ENCODE results near the gene LRRN2.

The LRRN2 gene

DNA sequence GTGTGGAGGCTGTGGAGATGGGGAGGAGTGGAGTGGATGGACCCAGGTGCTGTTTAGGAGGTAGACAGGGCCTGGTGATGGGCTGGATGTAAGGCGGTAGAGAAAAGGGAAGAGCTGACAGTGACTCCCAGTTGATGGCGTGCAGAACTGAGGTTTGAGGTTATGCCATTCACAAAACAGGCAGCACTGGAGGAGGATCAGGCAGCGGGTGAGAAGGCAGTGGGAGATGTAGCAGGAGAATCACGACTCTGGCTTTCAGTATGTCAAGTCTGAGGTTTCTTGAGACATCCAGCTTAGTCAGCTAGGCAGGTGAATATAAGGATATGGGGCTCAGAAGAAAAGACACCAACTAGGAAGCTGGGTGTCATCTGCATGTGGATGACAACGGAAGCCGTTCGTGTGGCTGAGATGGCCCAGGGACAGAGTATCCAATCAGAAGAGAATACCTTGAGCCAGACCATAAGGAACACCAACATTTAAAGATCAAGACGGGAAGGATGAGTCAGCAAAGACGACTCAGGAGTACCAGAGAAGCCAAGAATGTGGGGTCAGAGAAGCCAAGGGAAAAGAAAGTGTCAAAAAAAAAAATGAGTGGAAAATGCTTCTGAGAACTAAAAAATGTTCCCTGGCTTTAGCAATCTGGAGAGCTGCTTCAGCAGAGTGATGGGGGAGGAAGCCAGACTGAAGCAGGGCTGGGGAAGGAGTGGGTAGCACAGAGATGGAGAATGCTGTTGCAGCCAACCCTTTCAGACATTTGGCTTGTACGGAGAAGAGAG, 15.2 kb downstream of the LRRN2 start:
- ChIA-PET CTCF (no interaction called here), POLR2A (no interaction called here)
- TF ChIP-seq ELF4 (IDR thresholded peaks at IDR 0.05) (no peak), ZNF384 (IDR thresholded peaks at IDR 0.05) (no peak), LEF1 (IDR thresholded peaks at IDR 0.05; ENCODE audit: borderline replicate concordance) (no peak), TARDBP (IDR thresholded peaks at IDR 0.05) (no peak), FOXA1 (IDR thresholded peaks at IDR 0.05) (no peak), BHLHE40 (IDR thresholded peaks at IDR 0.05; ENCODE audit: borderline replicate concordance) (no peak)
- DNase-seq (ENCODE audit: extremely low spot score) = no peak

DNA sequence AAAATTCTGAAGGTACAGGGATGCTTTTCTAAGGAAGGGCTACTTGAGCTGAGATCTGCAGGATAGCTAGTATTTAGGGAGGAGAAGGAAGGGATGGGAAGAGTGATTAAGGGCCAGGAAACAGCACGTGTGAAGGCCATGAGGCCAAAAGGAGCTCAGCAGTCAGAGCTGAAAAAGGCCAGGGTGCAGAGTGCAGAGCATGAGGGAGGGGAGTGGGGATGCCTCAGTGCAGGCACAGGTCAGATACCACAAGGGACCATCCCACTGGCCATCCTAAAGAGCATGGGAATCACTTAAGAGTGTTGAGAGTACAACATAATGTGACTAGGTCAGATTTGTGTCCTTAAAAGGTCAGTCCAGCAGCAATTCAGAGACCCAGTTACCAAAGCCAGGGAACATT, 16.0 kb downstream of the LRRN2 start:
- ChIA-PET POLR2A (no interaction called here), CTCF (no interaction called here)
- DNase-seq (ENCODE audit: extremely low spot score) = no peak
- TF ChIP-seq NFRKB (IDR thresholded peaks at IDR 0.05) (no peak), FOXK2 (IDR thresholded peaks at IDR 0.05) (no peak), BHLHE40 (IDR thresholded peaks at IDR 0.05; ENCODE audit: borderline replicate concordance) (no peak), CTBP1 (IDR thresholded peaks at IDR 0.05; ENCODE audit: borderline replicate concordance) (no peak), SP1 (IDR thresholded peaks at IDR 0.05) (no peak), FOXM1 (IDR thresholded peaks at IDR 0.05; ENCODE audit: borderline replicate concordance) (no peak), ELF4 (IDR thresholded peaks at IDR 0.05) (no peak), SUZ12 (IDR thresholded peaks at IDR 0.05) (no peak)
- TF ChIP-seq, protein P1, sequence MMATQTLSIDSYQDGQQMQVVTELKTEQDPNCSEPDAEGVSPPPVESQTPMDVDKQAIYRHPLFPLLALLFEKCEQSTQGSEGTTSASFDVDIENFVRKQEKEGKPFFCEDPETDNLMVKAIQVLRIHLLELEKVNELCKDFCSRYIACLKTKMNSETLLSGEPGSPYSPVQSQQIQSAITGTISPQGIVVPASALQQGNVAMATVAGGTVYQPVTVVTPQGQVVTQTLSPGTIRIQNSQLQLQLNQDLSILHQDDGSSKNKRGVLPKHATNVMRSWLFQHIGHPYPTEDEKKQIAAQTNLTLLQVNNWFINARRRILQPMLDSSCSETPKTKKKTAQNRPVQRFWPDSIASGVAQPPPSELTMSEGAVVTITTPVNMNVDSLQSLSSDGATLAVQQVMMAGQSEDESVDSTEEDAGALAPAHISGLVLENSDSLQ (IDR thresholded peaks at IDR 0.05) = no peak

- TF ChIP-seq, protein P1 (IDR thresholded peaks at IDR 0.05) = no peak
- TF ChIP-seq ELF4 (IDR thresholded peaks at IDR 0.05) = no peak
- TF ChIP-seq FOXA1 (IDR thresholded peaks at IDR 0.05) = no peak
- no peak for TF ChIP-seq FOXM1 (IDR thresholded peaks at IDR 0.05; ENCODE audit: borderline replicate concordance)
- TF ChIP-seq SP1 (IDR thresholded peaks at IDR 0.05) = no peak
- ChIA-PET POLR2A (no interaction called here), CTCF (no interaction called here)
- no peak for DNase-seq (ENCODE audit: extremely low spot score)
Measured at GRCh38 chr1:204664384-204664651, 21.2 kb downstream of the LRRN2 start.

DNA sequence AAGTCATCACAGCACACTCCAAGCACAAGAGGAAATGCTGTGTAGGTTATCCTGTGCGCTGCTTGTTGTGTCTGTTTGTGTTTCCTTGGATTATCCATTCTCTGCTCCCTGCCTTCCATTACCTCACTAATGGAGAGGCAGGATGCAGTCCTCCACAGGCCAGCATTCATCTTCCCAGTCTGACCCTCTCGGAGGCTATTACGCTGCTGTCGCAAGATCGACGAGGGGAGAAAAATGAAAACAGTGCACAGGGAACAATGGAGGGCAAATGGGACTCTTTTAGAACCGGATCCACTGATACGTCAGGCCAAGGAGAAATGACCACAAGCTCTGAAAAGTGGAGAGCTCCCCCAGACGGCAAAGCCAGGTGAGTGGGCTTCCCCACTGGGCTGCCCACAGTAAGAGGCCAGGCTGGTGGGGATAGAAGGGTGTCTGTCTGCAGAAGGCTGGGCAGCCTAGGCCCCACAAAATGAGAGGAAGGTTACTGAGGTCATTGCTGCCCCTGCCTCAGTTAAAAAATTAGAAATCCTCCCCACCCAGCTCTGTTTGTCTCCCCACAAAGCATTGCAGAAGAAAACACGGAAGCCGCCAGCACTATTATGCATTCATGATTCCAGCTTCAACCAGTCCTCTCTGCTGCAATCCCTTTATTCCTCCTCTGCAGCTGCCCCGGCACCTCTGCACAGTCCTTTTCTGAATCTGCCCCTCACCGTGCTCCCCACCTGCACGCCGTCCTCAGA, 21.7 kb downstream of the LRRN2 start:
- no peak for DNase-seq (ENCODE audit: extremely low spot score)
- CTCF ChIA-PET = no interaction called here
- TF ChIP-seq BHLHE40 (IDR thresholded peaks at IDR 0.05; ENCODE audit: borderline replicate concordance) = no peak
- POLR2A ChIA-PET = no interaction called here

GRCh38 chr1:204662530-204662929, 23.0 kb downstream of the LRRN2 start:
- ChIA-PET CTCF (no interaction called here), POLR2A (no interaction called here)
- DNase-seq (ENCODE audit: extremely low spot score) = no peak
- TF ChIP-seq TARDBP (IDR thresholded peaks at IDR 0.05) (no peak), ZNF384 (IDR thresholded peaks at IDR 0.05) (no peak), ARNT (IDR thresholded peaks at IDR 0.05) (no peak), CTBP1 (IDR thresholded peaks at IDR 0.05; ENCODE audit: borderline replicate concordance) (no peak), ELF4 (IDR thresholded peaks at IDR 0.05) (no peak), HDGF (IDR thresholded peaks at IDR 0.05; ENCODE audit: borderline replicate concordance) (no peak), FOXM1 (IDR thresholded peaks at IDR 0.05; ENCODE audit: borderline replicate concordance) (no peak), LEF1 (IDR thresholded peaks at IDR 0.05; ENCODE audit: borderline replicate concordance) (no peak), SUZ12 (IDR thresholded peaks at IDR 0.05) (no peak), BHLHE40 (IDR thresholded peaks at IDR 0.05; ENCODE audit: borderline replicate concordance) (no peak), NFRKB (IDR thresholded peaks at IDR 0.05) (no peak), FOXA1 (IDR thresholded peaks at IDR 0.05) (no peak), SP1 (IDR thresholded peaks at IDR 0.05) (no peak), FOXK2 (IDR thresholded peaks at IDR 0.05) (no peak), L3MBTL2 (conservative IDR thresholded peaks at IDR 0.05) (no peak)
- TF ChIP-seq, protein P1 (IDR thresholded peaks at IDR 0.05) = no peak

DNA sequence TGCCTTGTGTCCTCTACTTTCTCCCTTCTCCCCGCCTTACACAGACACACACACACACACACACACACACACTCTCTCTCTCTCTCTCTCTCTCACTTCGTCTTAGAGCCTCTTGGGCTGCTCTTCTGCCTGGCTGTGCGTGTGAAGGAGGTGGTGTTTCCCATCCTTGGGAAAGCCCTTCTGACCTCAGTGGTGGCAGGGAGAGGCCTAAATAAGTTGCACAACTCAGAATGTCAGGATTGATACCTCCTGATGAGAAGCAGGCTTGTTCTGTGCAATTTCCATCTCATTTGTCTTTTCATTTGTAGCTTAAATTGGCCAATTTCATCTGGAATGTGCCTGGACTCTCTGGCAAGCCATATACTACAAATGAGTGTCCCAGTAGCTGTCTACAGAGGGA, 25.0 kb downstream of the LRRN2 start:
- CTCF ChIA-PET = no interaction called here
- TF ChIP-seq FOXK2 (IDR thresholded peaks at IDR 0.05) (no peak), HDGF (IDR thresholded peaks at IDR 0.05; ENCODE audit: borderline replicate concordance) (no peak), FOXM1 (IDR thresholded peaks at IDR 0.05; ENCODE audit: borderline replicate concordance) (no peak), BHLHE40 (IDR thresholded peaks at IDR 0.05; ENCODE audit: borderline replicate concordance) (no peak), L3MBTL2 (conservative IDR thresholded peaks at IDR 0.05) (no peak), LEF1 (IDR thresholded peaks at IDR 0.05; ENCODE audit: borderline replicate concordance) (no peak), ZNF384 (IDR thresholded peaks at IDR 0.05) (no peak), SUZ12 (IDR thresholded peaks at IDR 0.05) (no peak), SP1 (IDR thresholded peaks at IDR 0.05) (no peak)
- POLR2A ChIA-PET = no interaction called here
- no peak for DNase-seq (ENCODE audit: extremely low spot score)

DNA sequence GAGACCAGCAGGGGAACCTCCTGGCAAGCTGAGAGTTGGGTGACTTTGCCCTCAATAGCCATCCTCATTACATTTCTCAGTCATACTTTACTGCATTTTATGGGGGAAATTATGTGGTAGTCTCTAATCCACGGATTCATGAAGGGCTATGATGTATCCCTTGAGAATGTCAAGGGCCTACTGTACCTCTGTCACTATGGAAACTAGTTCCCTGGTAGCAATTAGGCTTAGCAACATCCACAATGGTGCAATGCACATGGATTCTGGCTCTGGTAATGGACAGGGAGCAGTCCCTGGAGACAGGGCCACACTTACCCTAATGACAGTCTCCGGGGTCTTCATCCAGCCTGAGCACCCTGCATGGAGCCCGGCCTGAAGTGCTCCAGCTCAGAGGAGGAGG, 26.5 kb downstream of the LRRN2 start:
- DNase-seq (ENCODE audit: extremely low spot score) = no peak
- ChIA-PET CTCF (no interaction called here), POLR2A (no interaction called here)
- TF ChIP-seq NFRKB (IDR thresholded peaks at IDR 0.05) = no peak
- TF ChIP-seq CTBP1 (IDR thresholded peaks at IDR 0.05; ENCODE audit: borderline replicate concordance) = no peak
- no peak for TF ChIP-seq ELF4 (IDR thresholded peaks at IDR 0.05)
- TF ChIP-seq ARNT (IDR thresholded peaks at IDR 0.05) = no peak
- no peak for TF ChIP-seq SP1 (IDR thresholded peaks at IDR 0.05)
- no peak for TF ChIP-seq L3MBTL2 (conservative IDR thresholded peaks at IDR 0.05)
- TF ChIP-seq ZNF384 (IDR thresholded peaks at IDR 0.05) = no peak
- TF ChIP-seq, protein P1 (IDR thresholded peaks at IDR 0.05) = no peak
- TF ChIP-seq SUZ12 (IDR thresholded peaks at IDR 0.05) = no peak
- TF ChIP-seq FOXM1 (IDR thresholded peaks at IDR 0.05; ENCODE audit: borderline replicate concordance) = no peak
- no peak for TF ChIP-seq LEF1 (IDR thresholded peaks at IDR 0.05; ENCODE audit: borderline replicate concordance)
- no peak for TF ChIP-seq TARDBP (IDR thresholded peaks at IDR 0.05)
- no peak for TF ChIP-seq HDGF (IDR thresholded peaks at IDR 0.05; ENCODE audit: borderline replicate concordance)
- TF ChIP-seq FOXA1 (IDR thresholded peaks at IDR 0.05) = no peak
- no peak for TF ChIP-seq FOXK2 (IDR thresholded peaks at IDR 0.05)
- TF ChIP-seq BHLHE40 (IDR thresholded peaks at IDR 0.05; ENCODE audit: borderline replicate concordance) = no peak
